Measurements from ENCODE around the gene TP53I11. TPM values are rescaled to one million over a fixed set of nuclear protein-coding genes. Genes with fewer than 3 reads are reported as not detected.

Gene TP53I11
- 6.6 and 12.0 TPM in 2 replicates for polyA plus RNA-seq

GRCh38 chr11:44950625-44951476, at the start of gene TP53I11:
TP53I11 (minus strand) TSS chr11:44950883; CDS start chr11:44938335, 12,548 bp downstream.

Other genes with a start within 250 kb of the TP53I11 start
- gene TSPAN18, start 223.9 kb downstream of the TP53I11 start, polyA plus RNA-seq, result 0.14 TPM in 1 of 2 replicates, not detected in the other
- gene PRDM11, start 195.8 kb upstream of the TP53I11 start, polyA plus RNA-seq, result 0.42 and 2.5 TPM in 2 replicates